Ovary (tissue), 9 donors: Measurements from ENCODE around the gene ETHE1. TPM values are rescaled to one million over a fixed set of nuclear protein-coding genes. Genes with fewer than 3 reads are reported as not detected.

Experiments
- DNase-seq, 5 donors: peaks; one replicate each; pipeline ENCODE4 v3.0.0-alpha.2; 2019 to 2020
- H3K27ac ChIP-seq, 2 donors: fragments of 200-600 bp; one replicate each; pipeline versions ENCODE4 v1.5.1 to v1.8.0; 2019 to 2022
- H3K27me3 ChIP-seq: fragments of 200-600 bp; one replicate; pipeline ENCODE4 v1.8.0; 2022
- H3K36me3 ChIP-seq: fragments of 200-600 bp; sonication (generic); one replicate; pipeline ENCODE4 v1.5.1; 2019
- H3K4me1 ChIP-seq: one replicate; pipeline ENCODE4 v1.8.1; 2013; ENCODE audit warnings: mild to moderate bottlenecking, moderate library complexity; ENCODE audit not compliant: insufficient read depth
- H3K4me3 ChIP-seq: fragments of 200-600 bp; sonication (generic); one replicate; pipeline ENCODE4 v1.5.1; 2017
- H3K9me3 ChIP-seq, 2 donors: fragments of 200-600 bp in 1 of 2; sonication (generic) in 1 of 2; one replicate each; pipeline versions ENCODE4 v1.5.1 to v1.8.1; 2013 to 2019; ENCODE audit warnings: mild to moderate bottlenecking in 1 of 2, moderate library complexity in 1 of 2
- CTCF ChIP-seq, 3 donors: fragments of 450-650 bp in 2 of 3; fragments of 200-600 bp in 1 of 3; IDR thresholded peaks; one replicate each; pipeline versions ENCODE4 v1.5.1 to v1.8.0; 2016 to 2022; ENCODE audit warnings: antibody characterized with exemption in 3 of 3, mild to moderate bottlenecking in 1 of 3
- EP300 ChIP-seq: sonication (generic); formaldehyde crosslinking; IDR thresholded peaks from one replicate; pipeline ENCODE4 v1.6.1; 2017; ENCODE audit warnings: antibody characterized with exemption
- POLR2A ChIP-seq: fragments of 450-650 bp; IDR thresholded peaks from one replicate; pipeline ENCODE4 v1.6.1; 2017; ENCODE audit warnings: antibody characterized with exemption, mild to moderate bottlenecking, moderate library complexity
- WGBS, 3 donors: extraction: QIAGEN DNeasy Blood & Tissue Kit in 1 of 3; methylation state at CpG; one replicate each; pipeline versions ENCODE4 v1.1.5 to v1.1.7; 2013 to 2017; 5-methylcytosine and 5-hydroxymethylcytosine counted together
- intact Hi-C, 4 donors: fragments of 100-400 bp; cut with DNase I; formaldehyde crosslinking; loops; one replicate each; pipeline versions ENCODE4 v1.11.0 to v1.15.1; 2022 to 2023
- polyA plus RNA-seq, 2 donors: library from polyadenylated mRNA; stranded (reverse); fragments of 200-250 nt in 1 of 2; fragments of 350-450 nt in 1 of 2; fragmentation: Illumina TruSeq in 1 of 2; extraction: RNeasy Lipid Tissue Mini Kit (QIAGEN cat#74804) in 1 of 2; gene quantifications; one replicate each; pipeline ENCODE4 v1.2.3, GENCODE V29; 2013 to 2014
- total RNA-seq, 7 donors: library from RNA; depleted of rRNA in 2 of 7; stranded (reverse); fragments of >200 nt in 2 of 7; fragmentation: NEBNext Ultra II Directional in 3 of 7; extraction: Animal tissue kit (Norgen Biotek cat#: 25700) in 3 of 7; gene quantifications; one replicate each; pipeline versions ENCODE4 v1.1.0 to v1.2.4, GENCODE V29; 2016 to 2023
- donor health status: DM: no; HTN: no; CAD: no; lungs with moderate emphysema.
- donor health status: DM: no; HTN: no; CAD: no.
- donor health status: Bipolar disorder and iron deficiency.
- donor health status: DM: yes; HTN: yes; CAD: no.
- donor health status: DM: no; HTN: no; CAD: no.
- donor health status: DM: yes; HTN: yes; CAD: no.

The ETHE1 gene
- total and polyA plus RNA-seq, 9 donors: 16.1 to 28.7 (median 24.0) TPM

DNA sequence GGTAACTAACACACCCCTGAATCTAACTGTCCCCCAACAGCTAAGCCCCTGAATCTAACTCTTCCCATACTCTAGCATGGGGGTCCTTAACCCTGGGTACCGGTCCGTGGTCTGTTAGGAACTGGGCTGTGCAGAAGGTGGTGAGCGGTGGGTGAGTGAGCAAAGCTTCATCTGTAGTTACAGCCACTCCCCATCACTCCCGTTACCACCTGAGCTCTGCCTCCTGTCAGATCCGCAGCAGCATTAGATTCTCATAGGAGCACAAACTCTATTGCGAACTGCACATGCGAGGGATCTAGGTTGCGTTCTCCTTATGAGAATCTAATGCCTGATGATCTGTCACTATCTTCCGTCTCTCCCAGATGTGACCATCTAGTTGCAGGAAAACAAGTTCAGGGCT lies 16.3 kb downstream of the ETHE1 start:
- Histone ChIP-seq H3K4me1 (no peaks in the 10 kb centered on the region), H3K9me3 (no peaks in the 10 kb centered on the region), H3K36me3 (no peaks in the 10 kb centered on the region), H3K4me3 (no peak overlapping the region), H3K27ac (no peak overlapping the region), H3K27me3 (no peaks in the 10 kb centered on the region)
- WGBS, 3 donors: 95 to 98% (median 97%) methylated on average over 9 of the region's 9 CpGs
- TF ChIP-seq POLR2A (no peak), CTCF (IDR thresholded peaks at IDR 0.05) (no peak), EP300 (no peak)
- DNase-seq: no peak
- intact Hi-C loops: loop anchor here in 1 of 4 donors (5.0 kb wide), 1 partner anchor 48 kb away; no protein-coding TSS in a partner anchor

DNA sequence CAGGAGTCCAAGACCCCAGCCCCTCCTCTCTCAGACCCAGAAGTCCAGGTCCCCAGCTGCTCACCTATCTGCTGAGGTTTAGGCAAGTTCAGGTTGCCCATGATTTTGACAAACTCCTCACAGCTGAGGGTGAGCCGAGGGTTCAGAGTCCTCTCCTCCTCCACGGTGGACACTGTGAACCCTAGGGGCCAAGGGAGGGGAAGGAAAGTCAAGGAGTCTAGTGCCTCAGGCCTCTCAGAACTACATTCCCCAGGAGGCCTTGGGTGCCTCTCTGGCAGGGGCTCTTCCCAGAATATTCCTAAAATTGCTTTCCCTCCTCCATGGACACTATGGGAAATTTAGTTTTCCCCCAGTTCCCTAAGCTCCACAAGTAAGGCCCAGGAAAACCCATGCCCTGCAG lies 19.1 kb downstream of the ETHE1 start:
- no peak overlapping the region for H3K4me3 ChIP-seq
- H3K27ac ChIP-seq: no peak overlapping the region
- intact Hi-C loops: no loop called here
- H3K27me3 ChIP-seq: no peaks in the 10 kb centered on the region
- H3K4me1 ChIP-seq: peaks cover 2% of the 10 kb centered on the region
- TF ChIP-seq POLR2A: no peak
- TF ChIP-seq EP300: no peak
- no peak for TF ChIP-seq CTCF (IDR thresholded peaks at IDR 0.05)
- 68 to 78% (median 73%) methylated on average over 2 of the region's 2 CpGs for WGBS, 3 donors
- H3K36me3 ChIP-seq: no peaks in the 10 kb centered on the region
- H3K9me3 ChIP-seq: no peaks in the 10 kb centered on the region
- DNase-seq: no peak

DNA sequence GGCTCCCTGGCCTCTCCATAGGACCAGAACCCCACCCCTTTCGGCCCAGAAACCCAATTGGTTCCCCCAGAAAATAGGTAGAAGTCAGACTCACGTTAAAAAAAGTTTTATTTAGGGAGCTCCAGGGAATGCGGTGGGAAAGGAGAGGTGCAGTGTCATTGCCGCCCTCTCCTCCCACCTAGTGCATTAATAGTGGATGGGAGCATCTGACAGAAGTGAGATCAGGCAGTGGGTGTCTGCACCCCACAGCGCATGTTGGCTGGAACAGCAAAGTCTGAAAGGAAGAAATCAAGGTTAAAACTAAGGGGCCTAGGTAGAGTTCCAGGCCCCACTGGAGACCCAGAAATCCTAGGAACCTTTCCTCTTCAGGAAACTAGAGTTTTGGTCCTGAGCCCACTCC lies 20.4 kb downstream of the ETHE1 start:
- Histone ChIP-seq H3K4me1 (peaks cover 2% of the 10 kb centered on the region), H3K4me3 (no peak overlapping the region), H3K9me3 (no peaks in the 10 kb centered on the region), H3K27ac (no peak overlapping the region), H3K36me3 (no peaks in the 10 kb centered on the region), H3K27me3 (no peaks in the 10 kb centered on the region)
- TF ChIP-seq EP300 (no peak), POLR2A (no peak), CTCF (IDR thresholded peaks at IDR 0.05) (no peak)
- DNase-seq: no peak
- WGBS, 3 donors: 87 to 90% (median 89%) methylated on average over 5 of the region's 5 CpGs
- intact Hi-C loops: no loop called here

- no peak overlapping the region for H3K4me3 ChIP-seq
- 97 to 98% (median 98%) methylated on average over 5 of the region's 5 CpGs for WGBS, 3 donors
- intact Hi-C loops: no loop called here
- DNase-seq: no peak
- H3K27me3 ChIP-seq: no peaks in the 10 kb centered on the region
- H3K27ac ChIP-seq: no peak overlapping the region
- no peaks in the 10 kb centered on the region for H3K9me3 ChIP-seq
- TF ChIP-seq CTCF (IDR thresholded peaks at IDR 0.05) (no peak), EP300 (no peak)
- H3K4me1 ChIP-seq: peaks cover 2% of the 10 kb centered on the region
- H3K36me3 ChIP-seq: no peaks in the 10 kb centered on the region
These were observed 21.1 kb downstream of the ETHE1 start for GRCh38 chr19:43505941-43506340.

GRCh38 chr19:43505186-43505456 lies 21.9 kb downstream of the ETHE1 start:
- H3K27ac ChIP-seq: peak overlapping the region; percentile 61 to 83
- no peak for DNase-seq
- intact Hi-C loops: no loop called here
- no peaks in the 10 kb centered on the region for H3K27me3 ChIP-seq
- peaks cover 2% of the 10 kb centered on the region for H3K4me1 ChIP-seq
- no peaks in the 10 kb centered on the region for H3K9me3 ChIP-seq
- 77 to 87% (median 79%) methylated on average over 3 of the region's 3 CpGs for WGBS, 3 donors
- TF ChIP-seq EP300 (no peak), CTCF (IDR thresholded peaks at IDR 0.05) (no peak), POLR2A (no peak)
- H3K36me3 ChIP-seq: no peaks in the 10 kb centered on the region
- no peak overlapping the region for H3K4me3 ChIP-seq
